H1 (cell line): Measurements from ENCODE around the gene NECTIN1. TPM values are rescaled to one million over a fixed set of nuclear protein-coding genes. Genes with fewer than 3 reads are reported as not detected.

Experiments used
- CTCF ChIA-PET: fragments of 300-600 bp; sonication (Branson Sonifier 250); formaldehyde crosslinking; loops from one replicate; lab custom pipeline; 2021; ENCODE audit not compliant: partially characterized antibody; lab: Charles Lee
- POLR2A ChIA-PET: fragments of 300-600 bp; sonication (Branson Sonifier 250); formaldehyde crosslinking; loops from one replicate; lab custom pipeline; 2021; ENCODE audit warnings: inconsistent platforms; ENCODE audit not compliant: partially characterized antibody; lab: Charles Lee
- DNase-seq, 2 experiments: peaks; one replicate each; pipeline versions ENCODE4 v3.0.0 to v3.0.0-alpha.2; 2010 to 2022; ENCODE audit warnings: low spot score in 2 of 2, low read depth in 1 of 2, mixed read lengths in 1 of 2
- FAIRE-seq: peaks from 2 replicates; lab custom pipeline; 2011; peaks lifted over from hg19 to GRCh38; lab: Jason Lieb, UNC
- H2AFZ ChIP-seq: 2 replicates; pipeline ENCODE4 v1.8.1; 2012; ENCODE audit warnings: low read length, inconsistent platforms
- H2AK5ac ChIP-seq: 2 replicates; pipeline ENCODE4 v1.6.1; 2013; ENCODE audit warnings: low read depth, low read length
- H2BK120ac ChIP-seq: replicated peaks from 2 replicates; pipeline ENCODE3; 2013; ENCODE audit warnings: low read depth, low read length, inconsistent platforms
- H2BK12ac ChIP-seq: 2 replicates; pipeline ENCODE4 v1.6.1; 2013; ENCODE audit warnings: low read depth, low read length
- H2BK15ac ChIP-seq: 2 replicates; pipeline ENCODE4 v1.6.1; 2013; ENCODE audit warnings: low read length
- H2BK20ac ChIP-seq: 2 replicates; pipeline ENCODE4 v1.6.1; 2013; ENCODE audit warnings: low read length
- H2BK5ac ChIP-seq: 2 replicates; pipeline ENCODE4 v1.6.1; 2013; ENCODE audit warnings: low read depth, low read length
- H3K14ac ChIP-seq: 2 replicates; pipeline ENCODE4 v1.6.1; 2013; ENCODE audit warnings: inconsistent platforms; ENCODE audit not compliant: insufficient read length
- H3K18ac ChIP-seq: 2 replicates; pipeline ENCODE4 v1.6.1; 2013; ENCODE audit warnings: low read length; ENCODE audit errors: extremely low read depth
- H3K23ac ChIP-seq: 2 replicates; pipeline ENCODE4 v1.6.1; 2013; ENCODE audit warnings: inconsistent platforms; ENCODE audit not compliant: insufficient read length
- H3K23me2 ChIP-seq: 2 replicates; pipeline ENCODE4 v1.6.1; 2013; ENCODE audit warnings: low read depth, low read length
- H3K27ac ChIP-seq: 2 replicates; pipeline ENCODE4 v1.6.1; 2011; ENCODE audit warnings: low read depth, low read length, inconsistent platforms
- H3K27me3 ChIP-seq, 4 experiments: replicated peaks in 1 of 4; 1 replicate in 1 of 4; 2 replicates in 3 of 4; pipeline versions ENCODE4 v1.6.1 to v1.8.1; 2011 to 2013; ENCODE audit warnings: low read length in 3 of 4, mild to moderate bottlenecking in 3 of 4, inconsistent platforms in 2 of 4, mixed read lengths in 2 of 4, moderate library complexity in 1 of 4; ENCODE audit not compliant: control insufficient read depth in 3 of 4, insufficient read depth in 3 of 4; ENCODE audit errors: extremely low read depth in 1 of 4
- H3K36me3 ChIP-seq, 4 experiments: 2 replicates each; pipeline versions ENCODE4 v1.6.1 to v1.8.1; 2011 to 2013; ENCODE audit warnings: mild to moderate bottlenecking in 4 of 4, low read length in 3 of 4, moderate library complexity in 2 of 4, control low read depth in 1 of 4, inconsistent platforms in 1 of 4; ENCODE audit not compliant: insufficient read depth in 4 of 4, control insufficient read depth in 2 of 4
- H3K4ac ChIP-seq: replicated peaks from 2 replicates; pipeline ENCODE3; 2013; ENCODE audit warnings: low read length, low read depth, mixed read lengths, inconsistent platforms; ENCODE audit not compliant: insufficient read length
- H3K4me1 ChIP-seq, 4 experiments: replicated peaks in 1 of 4; 1 replicate in 1 of 4; 2 replicates in 3 of 4; pipeline versions ENCODE4 v1.6.1 to v1.8.1; 2011 to 2013; ENCODE audit warnings: low read length in 3 of 4, inconsistent platforms in 2 of 4, mixed read lengths in 1 of 4; ENCODE audit not compliant: insufficient read depth in 4 of 4, control insufficient read depth in 3 of 4
- H3K4me2 ChIP-seq, 2 experiments: 2 replicates each; pipeline versions ENCODE4 v1.6.1 to v1.8.1; 2011 to 2013; ENCODE audit warnings: low read depth in 2 of 2, low read length in 2 of 2, control low read depth in 1 of 2, inconsistent platforms in 1 of 2, mild to moderate bottlenecking in 1 of 2; ENCODE audit not compliant: insufficient read depth in 1 of 2
- H3K4me3 ChIP-seq, 4 experiments: fragments of 200-600, 300-600 bp in 1 of 4; sonication (generic), shearing (Covaris generic), sonication (Bioruptor Twin) in 1 of 4; 2 replicates each; pipeline versions ENCODE4 v1.5.1 to v1.8.1; 2011 to 2016; ENCODE audit warnings: low read length in 4 of 4, low read depth in 3 of 4, control low read depth in 2 of 4, inconsistent platforms in 2 of 4, mild to moderate bottlenecking in 2 of 4, mixed read lengths in 1 of 4, moderate library complexity in 1 of 4; ENCODE audit not compliant: insufficient read depth in 2 of 4; ENCODE audit errors: extremely low read depth in 1 of 4
- H3K56ac ChIP-seq: replicated peaks from 2 replicates; pipeline ENCODE3; 2013; ENCODE audit warnings: low read depth, mild to moderate bottlenecking, mixed read lengths, low read length, inconsistent platforms; ENCODE audit not compliant: insufficient read length
- H3K79me1 ChIP-seq: 2 replicates; pipeline ENCODE4 v1.6.1; 2013; ENCODE audit warnings: low read depth, low read length, control low read depth
- H3K79me2 ChIP-seq, 2 experiments: 2 replicates each; pipeline versions ENCODE4 v1.6.1 to v1.8.1; 2012 to 2013; ENCODE audit warnings: low read length in 2 of 2, mild to moderate bottlenecking in 2 of 2, inconsistent platforms in 1 of 2; ENCODE audit not compliant: insufficient read depth in 2 of 2, control insufficient read depth in 1 of 2
- H3K9ac ChIP-seq, 4 experiments: replicated peaks in 1 of 4; 1 replicate in 1 of 4; 2 replicates in 3 of 4; pipeline versions ENCODE4 v1.6.1 to v1.8.1; 2011 to 2013; ENCODE audit warnings: low read depth in 3 of 4, low read length in 3 of 4, control low read depth in 2 of 4, mild to moderate bottlenecking in 2 of 4, moderate library complexity in 2 of 4, inconsistent platforms in 1 of 4; ENCODE audit errors: extremely low read depth in 1 of 4
- H3K9me3 ChIP-seq, 2 experiments: 2 replicates each; pipeline versions ENCODE4 v1.6.1 to v1.8.1; 2012 to 2013; ENCODE audit warnings: mild to moderate bottlenecking in 2 of 2, moderate library complexity in 2 of 2, control low read depth in 1 of 2, inconsistent platforms in 1 of 2, low read depth in 1 of 2, low read length in 1 of 2, mixed read lengths in 1 of 2; ENCODE audit not compliant: insufficient read depth in 2 of 2
- H4K20me1 ChIP-seq, 2 experiments: replicated peaks in 1 of 2; 2 replicates each; pipeline versions ENCODE3 to v1.8.1; 2011 to 2013; ENCODE audit warnings: inconsistent platforms in 2 of 2, low read length in 2 of 2, mild to moderate bottlenecking in 1 of 2; ENCODE audit not compliant: insufficient read depth in 2 of 2, control insufficient read depth in 1 of 2
- H4K5ac ChIP-seq: 2 replicates; pipeline ENCODE4 v1.6.1; 2013; ENCODE audit warnings: low read length, low read depth, mixed read lengths, inconsistent platforms; ENCODE audit not compliant: insufficient read length
- H4K8ac ChIP-seq: 2 replicates; pipeline ENCODE4 v1.8.0; 2013; ENCODE audit warnings: mild to moderate bottlenecking, moderate library complexity, low read length, inconsistent platforms; ENCODE audit not compliant: insufficient read depth; ENCODE audit errors: extremely low read depth
- H4K91ac ChIP-seq: replicated peaks from 2 replicates; pipeline ENCODE3; 2013; ENCODE audit warnings: low read length, mixed read lengths, inconsistent platforms; ENCODE audit not compliant: insufficient read length
- BACH1 ChIP-seq: IDR thresholded peaks from 2 replicates; pipeline ENCODE4 v1.6.1; 2012; ENCODE audit warnings: low read length, improper control_type of control experiment
- CEBPB ChIP-seq: IDR thresholded peaks from 2 replicates; pipeline ENCODE4 v1.6.1; 2012; ENCODE audit warnings: low read depth, low read length
- CHD1 ChIP-seq: IDR thresholded peaks from 2 replicates; pipeline ENCODE4 v1.6.1; 2012; ENCODE audit warnings: low read depth, low read length, improper control_type of control experiment
- JUND ChIP-seq: IDR thresholded peaks from 2 replicates; pipeline ENCODE4 v1.6.1; 2011; ENCODE audit warnings: mild to moderate bottlenecking, improper control_type of control experiment, low read length
- KDM1A ChIP-seq: fragments of 200-600, 300-600 bp; sonication (generic); IDR thresholded peaks from 2 replicates; pipeline ENCODE4 v1.7.1; 2016; ENCODE audit warnings: mild to moderate bottlenecking, low read length, borderline replicate concordance
- RAD21 ChIP-seq, 2 experiments: IDR thresholded peaks in 1 of 2; conservative IDR thresholded peaks in 1 of 2; 2 replicates each; pipeline ENCODE4 v1.6.1; 2011; ENCODE audit warnings: low read depth in 2 of 2, low read length in 2 of 2, improper control_type of control experiment in 1 of 2, inconsistent platforms in 1 of 2, mild to moderate bottlenecking in 1 of 2, moderate library complexity in 1 of 2
- RNF2 ChIP-seq: fragments of 200-900, 300-1000 bp; sonication (generic); IDR thresholded peaks from 2 replicates; pipeline ENCODE4 v1.7.1; 2016; ENCODE audit warnings: borderline replicate concordance, low read depth, mild to moderate bottlenecking, antibody characterized with exemption, low read length; ENCODE audit not compliant: poor library complexity, severe bottlenecking; ENCODE audit errors: missing control alignments
- SIN3A ChIP-seq, 2 experiments: IDR thresholded peaks in 1 of 2; conservative IDR thresholded peaks in 1 of 2; 2 replicates each; pipeline ENCODE4 v1.6.1; 2011 to 2012; ENCODE audit warnings: low read length in 2 of 2, improper control_type of control experiment in 1 of 2, low read depth in 1 of 2, mild to moderate bottlenecking in 1 of 2
- SP4 ChIP-seq: IDR thresholded peaks from 2 replicates; pipeline ENCODE4 v1.6.1; 2012; ENCODE audit warnings: low read length, inconsistent platforms
- TEAD4 ChIP-seq: IDR thresholded peaks from 2 replicates; pipeline ENCODE4 v1.6.1; 2012; ENCODE audit warnings: low read depth, low read length, inconsistent platforms, mixed read lengths
- WGBS, 2 experiments: shearing (Covaris generic) in 1 of 2; methylation state at CpG; one replicate each; pipeline versions ENCODE4 v1.1.6 to v1.1.7; 2013 to 2015; ENCODE audit warnings: low lambda C conversion rate in 2 of 2, mixed read lengths in 2 of 2, inconsistent platforms in 1 of 2, low coverage in 1 of 2, missing lambda C conversion rate in 1 of 2; ENCODE audit not compliant: insufficient replicate concordance in 2 of 2, insufficient coverage in 1 of 2, insufficient read length in 1 of 2; ENCODE audit errors: extremely low coverage in 1 of 2, missing lambda C conversion rate in 1 of 2; 5-methylcytosine and 5-hydroxymethylcytosine counted together
- polyA plus RNA-seq, 7 experiments: library from polyadenylated mRNA; depleted of rRNA in 3 of 7; stranded (reverse) in 5 of 7; unstranded in 2 of 7; fragments of >200 nt in 5 of 7; fragments of 200-250 nt in 2 of 7; gene quantifications; 1 replicate in 5 of 7; 2 replicates in 1 of 7; 4 replicates in 1 of 7; pipeline versions ENCODE4 v1.2.1 to v1.2.3, GENCODE V29; 2011 to 2013; ENCODE audit warnings: missing spikeins in 2 of 7, mixed read lengths in 2 of 7
- total RNA-seq: library from RNA; stranded (reverse); fragmentation: NEBNext Ultra II Directional; extraction: Animal tissue kit (Norgen Biotek cat#: 25700); gene quantifications from 2 replicates; pipeline ENCODE4 v1.2.1, GENCODE V29; 2021
- TF ChIP-seq, protein P1 (sequence below), 3 experiments: IDR thresholded peaks; 1 replicate in 2 of 3; 2 replicates in 1 of 3; pipeline versions ENCODE4 v1.5.1 to v1.6.1; 2011; ENCODE audit warnings: low read length in 3 of 3, mild to moderate bottlenecking in 3 of 3, inconsistent platforms in 2 of 3, low read depth in 1 of 3, moderate library complexity in 1 of 3; ENCODE audit not compliant: insufficient read depth in 1 of 3; ENCODE audit errors: control extremely low read depth in 1 of 3

NECTIN1 gene
- total and polyA plus RNA-seq, 2 of the 8 experiments (the other 6 are each of a cell fraction or from before 2014, with no cell fraction given) = 43.2 to 97.7 TPM

DNA sequence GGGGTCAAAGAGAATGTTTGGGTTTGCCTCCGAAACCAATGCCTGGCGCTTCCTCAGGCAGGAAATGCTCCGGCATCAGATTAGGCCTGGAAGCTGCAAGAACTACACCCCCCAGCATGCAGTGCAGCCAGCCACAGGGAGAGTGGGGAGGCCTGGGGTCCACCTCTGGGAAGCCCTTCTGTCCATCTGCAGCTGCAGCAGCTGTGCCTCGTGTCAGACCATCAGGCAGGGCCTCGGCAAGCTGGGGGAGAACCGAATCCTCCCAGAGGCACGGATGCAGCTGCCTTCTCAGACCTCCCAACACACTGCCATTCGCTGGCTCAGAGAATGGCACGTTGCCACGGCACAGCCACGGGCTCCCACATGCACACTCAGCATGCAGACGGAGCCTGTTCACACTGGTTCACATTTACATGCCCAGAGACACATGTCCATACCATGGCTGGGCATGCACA is 57.4 kb downstream of the NECTIN1 start:
- no peak overlapping the region for H2BK120ac ChIP-seq
- no peaks in the 10 kb centered on the region for H3K27me3 ChIP-seq
- no peak overlapping the region for H3K4me3 ChIP-seq
- no peak overlapping the region for H2AK5ac ChIP-seq
- peaks cover 16 to 18% of the 10 kb centered on the region in 2 experiments for H4K20me1 ChIP-seq
- no peak for TF ChIP-seq RNF2
- no peak for TF ChIP-seq KDM1A
- TF ChIP-seq, protein P1, sequence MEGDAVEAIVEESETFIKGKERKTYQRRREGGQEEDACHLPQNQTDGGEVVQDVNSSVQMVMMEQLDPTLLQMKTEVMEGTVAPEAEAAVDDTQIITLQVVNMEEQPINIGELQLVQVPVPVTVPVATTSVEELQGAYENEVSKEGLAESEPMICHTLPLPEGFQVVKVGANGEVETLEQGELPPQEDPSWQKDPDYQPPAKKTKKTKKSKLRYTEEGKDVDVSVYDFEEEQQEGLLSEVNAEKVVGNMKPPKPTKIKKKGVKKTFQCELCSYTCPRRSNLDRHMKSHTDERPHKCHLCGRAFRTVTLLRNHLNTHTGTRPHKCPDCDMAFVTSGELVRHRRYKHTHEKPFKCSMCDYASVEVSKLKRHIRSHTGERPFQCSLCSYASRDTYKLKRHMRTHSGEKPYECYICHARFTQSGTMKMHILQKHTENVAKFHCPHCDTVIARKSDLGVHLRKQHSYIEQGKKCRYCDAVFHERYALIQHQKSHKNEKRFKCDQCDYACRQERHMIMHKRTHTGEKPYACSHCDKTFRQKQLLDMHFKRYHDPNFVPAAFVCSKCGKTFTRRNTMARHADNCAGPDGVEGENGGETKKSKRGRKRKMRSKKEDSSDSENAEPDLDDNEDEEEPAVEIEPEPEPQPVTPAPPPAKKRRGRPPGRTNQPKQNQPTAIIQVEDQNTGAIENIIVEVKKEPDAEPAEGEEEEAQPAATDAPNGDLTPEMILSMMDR (IDR thresholded peaks at IDR 0.05; ENCODE audit: control extremely low read depth in 1 of 3, insufficient read depth in 1 of 3, low read depth in 1 of 3, low read length in 3 of 3) = no peak
- no peak for TF ChIP-seq CHD1
- no peak for TF ChIP-seq CEBPB
- no peak for TF ChIP-seq RAD21 (IDR thresholded peaks at IDR 0.05 in 1 of 2, conservative IDR thresholded peaks at IDR 0.05 in 1 of 2; ENCODE audit: low read depth in 2 of 2, low read length in 2 of 2)
- TF ChIP-seq SIN3A (conservative IDR thresholded peaks at IDR 0.05 in 1 of 2, IDR thresholded peaks at IDR 0.05 in 1 of 2; ENCODE audit: low read depth in 1 of 2, low read length in 2 of 2) = no peak
- TF ChIP-seq BACH1 = no peak
- TF ChIP-seq JUND = no peak
- no peak for TF ChIP-seq SP4
- no peak for TF ChIP-seq TEAD4
- H3K27ac ChIP-seq = no peak overlapping the region
- H3K14ac ChIP-seq = no peak overlapping the region
- H3K9me3 ChIP-seq = no peaks in the 10 kb centered on the region
- H3K23me2 ChIP-seq = no peaks in the 10 kb centered on the region
- H3K79me1 ChIP-seq = no peaks in the 10 kb centered on the region
- POLR2A ChIA-PET = interaction anchor here (1.4 kb wide), 1 partner anchor 21 kb away, joined by 3 read pairs; no protein-coding TSS in a partner anchor
- peaks cover 9 to 25% (median 22%) of the 10 kb centered on the region in 4 experiments for H3K36me3 ChIP-seq
- no peak overlapping the region for H4K8ac ChIP-seq
- H2BK20ac ChIP-seq = no peak overlapping the region
- no peak overlapping the region for H4K91ac ChIP-seq
- H3K9ac ChIP-seq = no peak overlapping the region
- no peak overlapping the region for H3K4me2 ChIP-seq
- no peak overlapping the region for H2BK5ac ChIP-seq
- H4K5ac ChIP-seq = no peak overlapping the region
- H2AFZ ChIP-seq = no peak overlapping the region
- H2BK12ac ChIP-seq = no peak overlapping the region
- H3K56ac ChIP-seq = no peak overlapping the region
- no peak overlapping the region for H3K23ac ChIP-seq
- CTCF ChIA-PET = interaction anchor here (0.5 to 3.2 kb wide), 6 partner anchors 11 to 69 kb away, joined by 3 to 15 read pairs (median 3); partner anchors contain the start of gene NECTIN1
- H2BK15ac ChIP-seq = no peak overlapping the region
- DNase-seq (no peak), FAIRE-seq (no peak)
- no peak overlapping the region for H3K4ac ChIP-seq
- H3K18ac ChIP-seq = no peak overlapping the region
- 95% methylated on average over 12 of the region's 12 CpGs; no CpG with 5 or more reads in 1 of the 2 experiments for WGBS, 2 experiments
- H3K4me1 ChIP-seq = peaks cover 0 to 4% (median 1%) of the 10 kb centered on the region in 4 experiments; a peak in 3 of 7 replicates
- H3K79me2 ChIP-seq = no peaks in the 10 kb centered on the region
